Endodermal cell (in vitro differentiated cells): Measurements from ENCODE around the gene ARG1. TPM values are rescaled to one million over a fixed set of nuclear protein-coding genes. Genes with fewer than 3 reads are reported as not detected.

Experiments
- DNase-seq: peaks from one replicate; pipeline ENCODE4 v3.0.0-alpha.2; 2017
- H3K27ac ChIP-seq: 2 replicates; pipeline ENCODE4 v1.5.1; 2013; ENCODE audit warnings: mild to moderate bottlenecking, low read depth, low read length, moderate library complexity
- H3K27me3 ChIP-seq: 2 replicates; pipeline ENCODE4 v1.6.1; 2013; ENCODE audit warnings: mild to moderate bottlenecking, low read length, moderate library complexity; ENCODE audit not compliant: insufficient read depth, control insufficient read depth, poor library complexity, severe bottlenecking
- H3K36me3 ChIP-seq: 2 replicates; pipeline ENCODE4 v1.7.0; 2013; ENCODE audit warnings: mild to moderate bottlenecking, low read length, moderate library complexity; ENCODE audit not compliant: control insufficient read depth, insufficient read depth
- H3K4me1 ChIP-seq: one replicate; pipeline ENCODE4 v1.7.0; 2013; ENCODE audit warnings: low read length; ENCODE audit not compliant: control insufficient read depth, insufficient read depth
- H3K4me3 ChIP-seq: 2 replicates; pipeline ENCODE4 v1.5.1; 2013; ENCODE audit warnings: mild to moderate bottlenecking, low read length, moderate library complexity
- H3K9ac ChIP-seq: 2 replicates; pipeline ENCODE4 v1.6.1; 2013; ENCODE audit warnings: mild to moderate bottlenecking, low read length, moderate library complexity; ENCODE audit not compliant: poor library complexity, severe bottlenecking; ENCODE audit errors: extremely low read depth
- H3K9me3 ChIP-seq: 2 replicates; pipeline ENCODE4 v1.6.1; 2013; ENCODE audit warnings: mild to moderate bottlenecking, low read length, moderate library complexity; ENCODE audit not compliant: control insufficient read depth
- H3K27ac Mint-ChIP-seq: 2 replicates; pipeline ENCODE4 v1.8.0; 2020; ENCODE audit warnings: mixed read lengths
- H3K27me3 Mint-ChIP-seq: 2 replicates; pipeline ENCODE4 v1.8.0; 2021; ENCODE audit warnings: mild to moderate bottlenecking, mixed read lengths; ENCODE audit not compliant: insufficient read depth
- H3K36me3 Mint-ChIP-seq: 2 replicates; pipeline ENCODE4 v1.8.0; 2020; ENCODE audit warnings: low read depth, mixed read lengths
- H3K4me1 Mint-ChIP-seq: 2 replicates; pipeline ENCODE4 v1.8.0; 2020; ENCODE audit warnings: mixed read lengths
- H3K4me3 Mint-ChIP-seq: 2 replicates; pipeline ENCODE4 v1.8.0; 2020; ENCODE audit warnings: mild to moderate bottlenecking, moderate library complexity, mixed read lengths
- H3K9me3 Mint-ChIP-seq: 2 replicates; pipeline ENCODE4 v1.8.0; 2020; ENCODE audit warnings: mild to moderate bottlenecking, mixed read lengths
- CTCF ChIP-seq: fragments of 200-600 bp; sonication (generic); conservative IDR thresholded peaks from 2 replicates; pipeline ENCODE4 v1.5.0; 2021; ENCODE audit warnings: antibody characterized with exemption, mild to moderate bottlenecking
- WGBS, 2 experiments: methylation state at CpG; one replicate each; pipeline versions ENCODE4 v1.1.5 to v1.1.7; 2013; ENCODE audit warnings: missing lambda C conversion rate in 2 of 2, mixed read lengths in 1 of 2; ENCODE audit not compliant: insufficient coverage in 1 of 2, insufficient read length in 1 of 2; 5-methylcytosine and 5-hydroxymethylcytosine counted together
- total RNA-seq, 2 donors: library from RNA; stranded (reverse); fragmentation: NEBNext Ultra II Directional in 1 of 2; extraction: Animal tissue kit (Norgen Biotek cat#: 25700) in 1 of 2; gene quantifications; 2 replicates in 1 of 2; 3 replicates in 1 of 2; pipeline ENCODE4 v1.2.1, GENCODE V29; 2021

Gene ARG1
- total RNA-seq, 2 donors from 2014 or later: not detected

DNA sequence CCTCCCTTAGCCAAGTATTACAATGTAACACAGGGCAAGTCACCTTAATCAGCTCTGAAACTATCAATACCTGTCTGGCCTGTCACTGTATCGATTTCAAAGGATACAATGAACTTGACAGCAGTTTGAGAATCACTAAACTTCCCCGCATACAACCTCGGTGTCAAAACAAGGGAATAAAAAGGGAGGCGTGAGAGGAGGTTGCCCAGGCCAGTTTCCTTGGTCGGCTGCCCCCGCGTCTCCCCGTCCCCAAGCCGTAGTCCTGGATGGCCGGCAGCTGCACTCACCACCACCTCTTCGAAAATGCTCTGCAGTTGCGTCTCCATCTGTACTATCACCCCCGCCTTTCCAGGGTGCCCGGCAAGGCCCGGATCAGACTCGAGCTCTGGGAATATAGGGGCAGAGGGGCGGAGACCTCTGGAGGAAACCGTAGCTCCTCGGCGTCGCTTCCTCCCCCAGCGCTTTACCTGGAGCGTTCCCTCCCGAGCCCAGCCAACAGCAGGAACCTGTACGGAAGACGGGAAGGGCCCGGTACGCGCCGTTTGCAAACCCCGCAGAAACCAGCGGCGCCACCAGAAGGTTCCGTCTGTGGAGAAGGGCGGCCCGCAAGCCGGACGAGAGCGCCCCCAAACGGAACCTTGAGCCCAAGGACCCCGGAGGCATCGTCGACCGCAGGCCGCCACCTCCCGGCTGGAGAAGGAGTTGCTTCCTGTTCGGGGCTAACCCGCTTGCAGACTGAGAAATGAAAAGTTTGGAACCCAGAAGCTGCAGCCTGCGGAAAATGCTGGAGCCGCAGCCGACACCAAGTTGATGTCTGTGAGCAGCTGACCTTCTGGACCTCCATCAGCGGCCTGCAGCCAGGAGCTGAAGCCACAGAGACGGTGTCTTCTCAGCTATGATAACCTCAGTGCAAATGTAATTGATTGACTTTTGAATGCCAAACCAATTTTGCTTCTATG lies 55.0 kb downstream of the ARG1 start, which contains the start of gene MED23:
Gene MED23 (minus strand): TSS at position 519 of the 959 bp plus-strand sequence. CDS start 193 bp downstream, at position 326.
- Histone ChIP-seq H3K9ac (peak within 1 kb of the TSS; percentile 86), H3K9me3 (no peaks in the 10 kb centered on the region), H3K4me3 (peak within 1 kb of the TSS; percentile 95), H3K36me3 (peaks cover 30% of the 10 kb centered on the region), H3K27me3 (no peaks in the 10 kb centered on the region), H3K27ac (peak within 1 kb of the TSS; percentile 9), H3K4me1 (no peaks in the 10 kb centered on the region)
- peaks cover 2% of the 10 kb centered on the region for H3K4me1 Mint-ChIP-seq
- no peaks in the 10 kb centered on the region for H3K27me3 Mint-ChIP-seq
- 1 to 2% methylated on average over 21 to 53 of the region's 53 CpGs for WGBS, 2 experiments
- H3K36me3 Mint-ChIP-seq: peaks cover 9% of the 10 kb centered on the region
- H3K9me3 Mint-ChIP-seq: no peaks in the 10 kb centered on the region
- peak; percentile 99 for TF ChIP-seq CTCF
- DNase-seq: peak; percentile 99
- H3K4me3 Mint-ChIP-seq: peak within 1 kb of the TSS; percentile 98
- H3K27ac Mint-ChIP-seq: peak within 1 kb of the TSS; percentile 98

GRCh38 chr6:131628726-131629125 lies 55.7 kb downstream of the ARG1 start:
- Histone ChIP-seq H3K4me3 (no peak overlapping the region), H3K27me3 (no peaks in the 10 kb centered on the region), H3K36me3 (peaks cover 23% of the 10 kb centered on the region), H3K9me3 (no peaks in the 10 kb centered on the region), H3K27ac (no peak overlapping the region), H3K9ac (no peak overlapping the region), H3K4me1 (no peaks in the 10 kb centered on the region)
- Mint-ChIP-seq H3K36me3 (peaks cover 4% of the 10 kb centered on the region), H3K9me3 (no peaks in the 10 kb centered on the region), H3K27ac (no peak overlapping the region), H3K4me3 (peak overlapping the region; percentile 98), H3K4me1 (peaks cover 2% of the 10 kb centered on the region), H3K27me3 (no peaks in the 10 kb centered on the region)
- DNase-seq: no peak
- 88 to 92% methylated on average over 1 of the region's 1 CpG for WGBS, 2 experiments
- TF ChIP-seq CTCF: no peak

DNA sequence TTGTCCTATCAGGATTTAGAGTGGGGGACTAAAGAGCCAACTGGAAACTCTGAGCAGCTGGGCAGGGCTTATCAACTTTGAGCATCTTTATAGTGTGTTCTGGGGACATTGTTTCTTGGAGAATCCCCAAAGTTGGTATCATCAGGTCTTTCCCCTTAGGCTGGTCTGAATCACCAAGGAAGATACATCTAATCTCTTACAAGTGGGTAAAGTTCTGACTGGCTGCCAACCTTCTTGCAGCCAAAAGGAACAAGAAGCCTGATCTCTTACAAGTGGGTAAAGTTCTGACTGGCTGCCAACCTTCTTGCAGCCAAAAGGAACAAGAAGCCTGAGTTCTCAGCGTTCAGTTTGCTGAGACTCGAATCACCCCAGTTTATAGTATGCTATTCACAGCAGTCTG lies 56.6 kb downstream of the ARG1 start:
- Histone ChIP-seq H3K4me1 (no peaks in the 10 kb centered on the region), H3K4me3 (no peak overlapping the region), H3K27ac (no peak overlapping the region), H3K36me3 (peaks cover 13% of the 10 kb centered on the region), H3K9ac (no peak overlapping the region), H3K9me3 (no peaks in the 10 kb centered on the region), H3K27me3 (no peaks in the 10 kb centered on the region)
- 91 to 100% methylated on average over 1 to 2 of the region's 2 CpGs for WGBS, 2 experiments
- Mint-ChIP-seq H3K9me3 (no peaks in the 10 kb centered on the region), H3K36me3 (no peaks in the 10 kb centered on the region), H3K4me1 (peaks cover 2% of the 10 kb centered on the region), H3K4me3 (no peak overlapping the region), H3K27ac (no peak overlapping the region), H3K27me3 (no peaks in the 10 kb centered on the region)
- no peak for TF ChIP-seq CTCF
- no peak for DNase-seq
